ENCODE measurements around the gene MYRIP.

MYRIP gene

DNA sequence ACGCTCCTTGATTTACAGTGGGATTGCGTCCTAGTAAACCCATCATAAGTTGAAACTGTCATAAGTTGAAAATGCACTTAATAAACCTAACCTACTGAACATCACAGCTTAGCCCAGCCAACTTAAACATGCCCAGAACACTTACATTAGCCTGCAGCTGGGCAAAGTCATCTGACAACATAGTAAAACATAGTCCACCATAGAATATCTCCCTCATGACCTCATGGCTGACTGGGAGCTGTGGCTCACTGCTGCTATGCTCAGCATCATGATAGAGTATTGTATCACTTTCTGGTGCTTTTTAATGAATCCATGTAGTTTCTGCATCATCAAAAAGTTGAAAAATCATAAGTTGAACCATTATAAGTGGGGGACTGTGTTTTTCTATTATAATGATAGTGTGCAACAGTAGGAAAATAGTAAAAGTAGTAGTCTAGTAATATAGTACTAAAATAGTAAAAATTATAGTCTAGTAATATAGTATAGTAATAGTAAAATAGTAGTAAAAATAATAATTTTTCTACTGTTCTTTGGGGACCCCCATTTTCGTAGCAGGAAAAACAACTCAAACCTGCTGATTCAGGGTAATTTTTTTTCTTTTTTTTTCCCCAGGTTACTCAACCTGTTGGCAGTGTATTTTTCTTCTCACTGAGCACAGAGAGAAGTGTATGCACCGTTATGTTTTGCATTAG lies 233.5 kb downstream of the MYRIP start:
- ChIA-PET CTCF (no interaction called here), POLR2A (no interaction called here)
- TF ChIP-seq, protein P1, sequence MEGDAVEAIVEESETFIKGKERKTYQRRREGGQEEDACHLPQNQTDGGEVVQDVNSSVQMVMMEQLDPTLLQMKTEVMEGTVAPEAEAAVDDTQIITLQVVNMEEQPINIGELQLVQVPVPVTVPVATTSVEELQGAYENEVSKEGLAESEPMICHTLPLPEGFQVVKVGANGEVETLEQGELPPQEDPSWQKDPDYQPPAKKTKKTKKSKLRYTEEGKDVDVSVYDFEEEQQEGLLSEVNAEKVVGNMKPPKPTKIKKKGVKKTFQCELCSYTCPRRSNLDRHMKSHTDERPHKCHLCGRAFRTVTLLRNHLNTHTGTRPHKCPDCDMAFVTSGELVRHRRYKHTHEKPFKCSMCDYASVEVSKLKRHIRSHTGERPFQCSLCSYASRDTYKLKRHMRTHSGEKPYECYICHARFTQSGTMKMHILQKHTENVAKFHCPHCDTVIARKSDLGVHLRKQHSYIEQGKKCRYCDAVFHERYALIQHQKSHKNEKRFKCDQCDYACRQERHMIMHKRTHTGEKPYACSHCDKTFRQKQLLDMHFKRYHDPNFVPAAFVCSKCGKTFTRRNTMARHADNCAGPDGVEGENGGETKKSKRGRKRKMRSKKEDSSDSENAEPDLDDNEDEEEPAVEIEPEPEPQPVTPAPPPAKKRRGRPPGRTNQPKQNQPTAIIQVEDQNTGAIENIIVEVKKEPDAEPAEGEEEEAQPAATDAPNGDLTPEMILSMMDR (IDR thresholded peaks at IDR 0.05; ENCODE audit: control extremely low read depth, extremely low read depth, low read depth, missing control alignments), result no peak
- DNase-seq (ENCODE audit: extremely low spot score), result no peak

DNA sequence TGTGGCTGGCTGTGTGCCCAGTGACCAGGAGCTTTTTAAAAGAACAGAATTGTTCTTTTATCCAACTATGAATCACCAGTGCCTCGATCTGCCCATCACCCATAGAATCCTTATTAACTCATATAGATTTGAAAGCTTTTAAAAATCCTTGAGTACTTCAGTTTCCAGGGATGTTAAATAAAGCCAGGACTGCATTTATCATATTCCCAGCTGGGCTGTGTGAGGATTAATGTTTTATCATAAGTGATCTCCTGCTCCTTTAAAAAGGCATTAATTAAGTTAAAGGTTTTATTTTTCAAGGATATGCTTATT lies 234.0 kb downstream of the MYRIP start:
- TF ChIP-seq, protein P1 (IDR thresholded peaks at IDR 0.05; ENCODE audit: control extremely low read depth, extremely low read depth, low read depth, missing control alignments), result no peak
- ChIA-PET POLR2A (no interaction called here), CTCF (no interaction called here)
- DNase-seq (ENCODE audit: extremely low spot score), result no peak

DNA sequence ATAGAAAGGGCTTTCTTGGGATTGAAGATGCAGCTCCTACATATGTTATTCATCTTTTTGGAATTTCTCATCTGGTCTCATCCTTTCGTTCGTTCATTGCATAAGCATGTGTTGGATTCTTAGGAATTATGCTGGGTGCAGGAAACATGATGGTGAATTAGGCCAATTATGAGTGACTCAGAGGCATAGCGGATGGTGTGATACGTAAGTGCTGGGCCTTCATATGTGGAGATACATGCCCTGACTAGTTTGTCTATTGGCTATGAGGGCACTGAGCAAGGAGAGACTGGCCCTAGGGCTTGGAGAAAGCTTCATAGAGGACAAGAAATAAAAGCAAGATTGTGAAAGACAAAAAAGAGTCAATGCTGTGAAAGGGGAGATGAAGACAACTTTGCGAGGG lies 235.1 kb downstream of the MYRIP start:
- ChIA-PET POLR2A (no interaction called here), CTCF (no interaction called here)
- no peak for DNase-seq (ENCODE audit: extremely low spot score)
- TF ChIP-seq, protein P1 (IDR thresholded peaks at IDR 0.05; ENCODE audit: control extremely low read depth, extremely low read depth, low read depth, missing control alignments), result no peak

DNA sequence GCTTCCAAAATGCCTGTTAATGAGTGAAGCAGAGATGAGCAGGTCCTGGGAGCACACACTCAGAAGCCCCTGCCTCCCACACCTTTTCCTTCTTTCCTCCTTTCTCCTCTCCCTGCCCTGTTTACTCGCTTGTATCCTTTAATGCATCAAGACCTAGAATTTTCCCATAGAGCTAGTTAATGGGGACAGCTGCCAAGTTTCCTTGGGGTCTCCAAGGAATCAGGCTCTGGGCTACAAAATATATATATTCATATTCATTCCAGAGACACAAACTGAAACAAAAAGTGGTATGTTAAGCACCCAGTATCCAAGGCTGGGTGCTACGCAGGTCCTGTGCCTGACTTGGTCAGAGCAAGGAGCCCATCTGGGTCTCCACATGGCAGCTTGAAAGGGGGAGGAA lies 235.6 kb downstream of the MYRIP start:
- CTCF ChIA-PET, result no interaction called here
- TF ChIP-seq, protein P1 (IDR thresholded peaks at IDR 0.05; ENCODE audit: control extremely low read depth, extremely low read depth, low read depth, missing control alignments), result no peak
- DNase-seq (ENCODE audit: extremely low spot score), result no peak
- POLR2A ChIA-PET, result no interaction called here

DNA sequence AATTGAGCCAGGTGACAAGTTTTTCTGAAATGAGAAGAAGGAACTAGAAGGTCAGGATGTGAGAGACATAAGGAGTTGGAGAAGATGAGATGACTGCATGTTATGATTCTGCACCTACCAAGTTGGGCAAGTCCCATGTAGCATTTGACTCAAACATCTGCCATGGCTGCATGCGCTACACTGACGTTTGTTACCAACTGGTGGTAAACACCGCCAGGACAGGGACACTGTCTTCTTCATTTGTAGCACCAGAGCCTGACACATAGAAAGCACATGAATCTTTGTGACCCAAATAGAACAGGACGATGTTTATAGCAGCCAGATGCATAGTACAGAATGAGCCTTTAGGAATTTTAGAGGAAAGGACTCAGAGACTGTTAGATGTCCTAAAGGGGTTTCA lies 236.7 kb downstream of the MYRIP start:
- ChIA-PET POLR2A (no interaction called here), CTCF (no interaction called here)
- no peak for DNase-seq (ENCODE audit: extremely low spot score)
- TF ChIP-seq, protein P1 (IDR thresholded peaks at IDR 0.05; ENCODE audit: control extremely low read depth, extremely low read depth, low read depth, missing control alignments), result no peak

DNA sequence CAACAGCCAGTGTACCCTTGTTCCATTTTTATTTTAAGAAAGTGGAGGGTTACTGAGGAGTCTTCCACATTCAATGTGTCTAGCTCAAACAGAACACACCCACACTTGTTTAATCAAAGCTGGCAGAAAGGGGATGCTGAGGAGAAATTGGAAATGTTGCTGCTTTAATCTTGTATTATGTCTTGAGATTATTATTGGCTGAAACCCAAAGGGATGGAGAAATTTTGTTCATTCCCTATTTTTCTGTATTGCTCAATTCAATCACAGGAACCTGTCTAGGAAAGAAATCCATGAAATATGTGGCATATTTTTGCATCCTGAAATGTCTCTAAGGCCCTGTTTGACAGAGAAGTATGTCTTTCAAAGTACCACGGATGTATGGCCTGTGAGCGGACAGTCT lies 238.0 kb downstream of the MYRIP start:
- ChIA-PET POLR2A (no interaction called here), CTCF (no interaction called here)
- TF ChIP-seq, protein P1 (IDR thresholded peaks at IDR 0.05; ENCODE audit: control extremely low read depth, extremely low read depth, low read depth, missing control alignments), result no peak
- DNase-seq (ENCODE audit: extremely low spot score), result no peak

DNA sequence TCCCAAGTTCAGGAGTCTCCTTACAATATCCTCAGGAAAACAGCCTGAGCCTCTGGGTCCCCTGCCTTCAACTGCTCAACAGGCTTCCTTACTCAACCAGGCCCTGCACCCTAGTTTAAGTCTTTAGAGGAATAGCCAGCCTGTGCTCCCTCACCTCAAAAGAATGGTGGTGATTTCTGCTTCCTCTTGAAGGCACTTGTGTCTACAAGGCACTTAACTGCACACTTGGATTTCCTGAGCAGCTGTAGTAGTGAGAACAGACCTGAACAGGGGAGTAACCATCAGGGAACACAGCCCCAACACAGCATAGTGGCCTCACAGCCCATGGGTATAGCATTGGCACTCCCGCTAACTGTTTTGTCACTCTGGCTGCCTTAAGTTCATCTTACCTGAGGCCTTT lies 244.3 kb downstream of the MYRIP start:
- ChIA-PET POLR2A (no interaction called here), CTCF (no interaction called here)
- TF ChIP-seq, protein P1 (IDR thresholded peaks at IDR 0.05; ENCODE audit: control extremely low read depth, extremely low read depth, low read depth, missing control alignments), result no peak
- DNase-seq (ENCODE audit: extremely low spot score), result no peak

All from GM10248 (cell line).